Natural killer cell treated with Interleukin-12 subunit alpha and Interleukin-12 subunit beta and Interleukin-15 and Interleukin-18, amount 100 ng/mL, for 72 hours (primary cell): ENCODE data around the gene FAF1. TPM values are rescaled to one million over a fixed set of nuclear protein-coding genes. Genes with fewer than 3 reads are reported as not detected.
"Not testable (repeated sequence)": the region's sequence is repeated elsewhere in the genome, so short reads cannot be mapped to it uniquely, and the experiment has no call there.

ENCODE experiments used
- ATAC-seq, 2 donors: fragments of 150-1000 bp; cut with Tn5 transposase in 1 of 2; sonication (Bioruptor Pico), chemical (Tn5 transposase) in 1 of 2; 2 replicates each; pipeline ENCODE4 v1.10.0; 2021
- DNase-seq: peaks from one replicate; pipeline ENCODE4 v3.0.0; 2022; ENCODE audit warnings: low spot score
- H3K27ac Mint-ChIP-seq, 2 donors: 1 replicate in 1 of 2; 2 replicates in 1 of 2; pipeline ENCODE4 v1.8.0; 2022; ENCODE audit warnings: mixed read lengths in 2 of 2, mild to moderate bottlenecking in 1 of 2, moderate library complexity in 1 of 2
- H3K27me3 Mint-ChIP-seq, 2 donors: 1 replicate in 1 of 2; 2 replicates in 1 of 2; pipeline ENCODE4 v1.8.0; 2022; ENCODE audit warnings: mixed read lengths in 2 of 2
- H3K36me3 Mint-ChIP-seq: one replicate; pipeline ENCODE4 v1.8.0; 2022; ENCODE audit warnings: mixed read lengths
- H3K4me1 Mint-ChIP-seq, 2 donors: 1 replicate in 1 of 2; 2 replicates in 1 of 2; pipeline ENCODE4 v1.8.0; 2022; ENCODE audit warnings: low read depth in 2 of 2, mixed read lengths in 2 of 2, mild to moderate bottlenecking in 1 of 2
- H3K4me3 Mint-ChIP-seq: one replicate; pipeline ENCODE4 v1.8.0; 2022; ENCODE audit warnings: mixed read lengths
- H3K9me3 Mint-ChIP-seq: 2 replicates; pipeline ENCODE4 v1.8.0; 2022; ENCODE audit warnings: mixed read lengths
- total RNA-seq, 2 donors: library from RNA; stranded (reverse); gene quantifications; one replicate each; pipeline ENCODE4 v1.2.3, GENCODE V29; 2022

Gene FAF1
- total RNA-seq, 2 donors from 2014 or later: 77.9 to 84.9 TPM

GRCh38 chr1:50929376-50929958 lies 30.6 kb downstream of the FAF1 start:
- no peaks in the 10 kb centered on the region for H3K36me3 Mint-ChIP-seq
- H3K4me3 Mint-ChIP-seq: no peak overlapping the region
- peaks cover 14 to 22% of the 10 kb centered on the region in 2 donors for H3K4me1 Mint-ChIP-seq
- H3K27me3 Mint-ChIP-seq: no peaks in the 10 kb centered on the region
- H3K27ac Mint-ChIP-seq: no peak overlapping the region
- no peak for DNase-seq
- H3K9me3 Mint-ChIP-seq: no peaks in the 10 kb centered on the region
- no peak for ATAC-seq

- no peak overlapping the region for H3K4me3 Mint-ChIP-seq
- DNase-seq (no peak), ATAC-seq (no peak)
- peaks cover 9% of the 10 kb centered on the region for H3K9me3 Mint-ChIP-seq
- peaks cover 14% of the 10 kb centered on the region for H3K36me3 Mint-ChIP-seq
- no peak overlapping the region for H3K27ac Mint-ChIP-seq
- H3K4me1 Mint-ChIP-seq: peaks cover 22 to 27% of the 10 kb centered on the region in 2 donors
- H3K27me3 Mint-ChIP-seq: no peaks in the 10 kb centered on the region
Observed at GRCh38 chr1:50923564-50923963, 36.5 kb downstream of the FAF1 start.

DNA sequence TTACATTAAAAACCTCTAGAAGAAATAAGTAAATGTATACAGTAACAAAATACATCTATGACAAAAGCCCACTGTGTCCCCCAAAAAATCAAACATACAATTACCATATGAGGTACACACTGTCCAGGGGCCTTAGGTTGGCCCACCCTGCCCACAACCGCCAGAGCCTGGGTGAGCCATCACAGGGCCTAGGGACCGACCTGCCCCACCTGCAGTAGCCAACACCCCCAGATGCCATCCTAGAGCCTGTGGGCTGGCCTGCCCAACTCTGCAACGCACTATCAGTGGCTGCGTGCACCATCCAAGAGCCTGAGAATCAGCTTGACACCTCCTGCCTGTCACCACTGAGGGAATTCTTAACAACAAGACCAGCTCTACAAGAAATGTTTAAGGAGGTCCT lies 39.0 kb downstream of the FAF1 start:
- no peak overlapping the region for H3K4me3 Mint-ChIP-seq
- H3K4me1 Mint-ChIP-seq: peaks cover 31 to 34% of the 10 kb centered on the region in 2 donors
- no peak overlapping the region for H3K27ac Mint-ChIP-seq
- peaks cover 14% of the 10 kb centered on the region for H3K36me3 Mint-ChIP-seq
- DNase-seq: no peak
- H3K27me3 Mint-ChIP-seq: no peaks in the 10 kb centered on the region
- peaks cover 9% of the 10 kb centered on the region for H3K9me3 Mint-ChIP-seq
- ATAC-seq: no peak

DNA sequence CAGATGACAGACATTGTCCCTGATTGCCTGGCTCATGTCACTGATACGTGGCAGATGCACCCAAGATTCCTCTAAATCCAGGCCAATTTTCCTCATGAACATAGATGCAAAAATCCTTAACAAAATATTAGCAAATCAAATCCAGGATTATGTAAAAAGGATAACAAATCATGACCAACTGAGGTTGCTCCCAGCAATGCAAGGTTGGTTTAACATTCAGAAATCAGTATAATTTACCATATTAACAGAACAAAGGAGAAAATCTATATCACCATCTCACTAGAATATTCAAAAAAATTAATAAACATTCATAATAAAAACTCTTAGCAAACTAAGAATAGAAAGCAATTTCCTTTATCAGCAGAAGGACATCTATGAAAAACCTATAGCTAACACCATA lies 39.7 kb downstream of the FAF1 start:
- H3K9me3 Mint-ChIP-seq: peaks cover 9% of the 10 kb centered on the region
- DNase-seq (no peak), ATAC-seq (no peak)
- H3K36me3 Mint-ChIP-seq: peaks cover 14% of the 10 kb centered on the region
- H3K4me1 Mint-ChIP-seq: peaks cover 31 to 32% of the 10 kb centered on the region in 2 donors
- H3K4me3 Mint-ChIP-seq: no peak overlapping the region
- no peaks in the 10 kb centered on the region for H3K27me3 Mint-ChIP-seq
- no peak overlapping the region for H3K27ac Mint-ChIP-seq

GRCh38 chr1:50917138-50918137 lies 42.6 kb downstream of the FAF1 start:
- no peaks in the 10 kb centered on the region for H3K36me3 Mint-ChIP-seq
- H3K27me3 Mint-ChIP-seq: no peaks in the 10 kb centered on the region
- no peak overlapping the region for H3K27ac Mint-ChIP-seq
- ATAC-seq: no peak
- no peak overlapping the region for H3K4me3 Mint-ChIP-seq
- no peaks in the 10 kb centered on the region for H3K9me3 Mint-ChIP-seq
- DNase-seq: no peak
- peaks cover 22 to 28% of the 10 kb centered on the region in 2 donors for H3K4me1 Mint-ChIP-seq

- ATAC-seq: no peak
- Mint-ChIP-seq H3K36me3 (no peaks in the 10 kb centered on the region), H3K4me3 (no peak overlapping the region), H3K9me3 (no peaks in the 10 kb centered on the region), H3K27me3 (no peaks in the 10 kb centered on the region), H3K27ac (no peak overlapping the region), H3K4me1 (peaks cover 16 to 23% of the 10 kb centered on the region in 2 donors)
- DNase-seq: no peak
Observed at GRCh38 chr1:50915621-50916020, 44.4 kb downstream of the FAF1 start.

GRCh38 chr1:50913954-50914353 lies 46.1 kb downstream of the FAF1 start:
- H3K4me1 Mint-ChIP-seq: peaks cover 20 to 23% of the 10 kb centered on the region in 2 donors
- no peaks in the 10 kb centered on the region for H3K9me3 Mint-ChIP-seq
- DNase-seq (no peak), ATAC-seq (no peak)
- H3K27ac Mint-ChIP-seq: no peak overlapping the region
- no peaks in the 10 kb centered on the region for H3K36me3 Mint-ChIP-seq
- no peak overlapping the region for H3K4me3 Mint-ChIP-seq
- no peaks in the 10 kb centered on the region for H3K27me3 Mint-ChIP-seq

- peaks cover 18 to 33% of the 10 kb centered on the region in 2 donors for H3K4me1 Mint-ChIP-seq
- not testable (repeated sequence) for H3K9me3 Mint-ChIP-seq, ATAC-seq, H3K27me3 Mint-ChIP-seq, H3K4me3 Mint-ChIP-seq, DNase-seq, H3K27ac Mint-ChIP-seq
- peaks cover 13% of the 10 kb centered on the region for H3K36me3 Mint-ChIP-seq
Observed at GRCh38 chr1:50910356-50910755, 49.7 kb downstream of the FAF1 start.

DNA sequence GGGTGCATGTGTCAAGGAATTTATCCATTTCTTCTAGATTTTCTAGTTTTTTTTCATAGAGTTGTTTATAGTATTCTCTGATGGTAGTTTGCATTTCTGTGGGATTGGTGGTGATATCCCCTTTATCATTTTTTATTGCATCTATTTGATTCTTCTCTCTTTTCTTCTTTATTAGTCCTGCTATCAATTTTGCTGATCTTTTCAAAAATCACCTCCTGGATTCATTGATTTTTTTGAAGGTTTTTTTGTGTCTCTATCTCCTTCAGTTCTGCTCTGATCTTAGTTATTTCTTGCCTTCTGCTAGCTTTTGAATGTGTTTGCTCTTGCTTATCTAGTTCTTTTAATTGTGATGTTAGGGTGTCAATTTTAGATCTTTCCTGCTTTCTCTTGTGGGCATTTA lies 52.5 kb downstream of the FAF1 start:
- peaks cover 22 to 29% of the 10 kb centered on the region in 2 donors for H3K4me1 Mint-ChIP-seq
- H3K4me3 Mint-ChIP-seq, DNase-seq, ATAC-seq, H3K27me3 Mint-ChIP-seq, H3K27ac Mint-ChIP-seq, H3K9me3 Mint-ChIP-seq: not testable (repeated sequence)
- peaks cover 13% of the 10 kb centered on the region for H3K36me3 Mint-ChIP-seq

GRCh38 chr1:50906050-50906449 lies 54.0 kb downstream of the FAF1 start:
- not testable (repeated sequence) for H3K4me3 Mint-ChIP-seq, H3K9me3 Mint-ChIP-seq, ATAC-seq, DNase-seq, H3K27ac Mint-ChIP-seq, H3K27me3 Mint-ChIP-seq
- H3K4me1 Mint-ChIP-seq: peaks cover 22 to 29% of the 10 kb centered on the region in 2 donors
- peaks cover 13% of the 10 kb centered on the region for H3K36me3 Mint-ChIP-seq

DNA sequence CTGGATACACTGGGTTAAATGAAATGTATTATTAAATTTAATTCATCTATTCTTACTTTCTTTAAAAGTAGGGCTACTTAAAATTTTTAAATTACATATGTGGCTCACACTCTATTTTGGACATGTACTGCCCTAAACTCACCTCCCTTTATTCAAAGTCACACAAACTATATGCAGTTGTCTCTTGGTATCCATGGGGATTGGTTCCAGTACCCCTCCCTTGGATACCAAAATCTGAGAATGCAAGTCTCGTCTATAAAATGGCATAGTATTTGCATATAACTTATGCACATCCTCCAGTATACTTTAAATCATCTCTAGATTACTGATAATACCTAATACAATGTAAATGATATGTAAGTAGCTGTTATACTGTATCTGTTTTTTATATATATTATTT lies 57.6 kb downstream of the FAF1 start:
- Mint-ChIP-seq H3K36me3 (peaks cover 5% of the 10 kb centered on the region), H3K4me1 (peaks cover 17 to 24% of the 10 kb centered on the region in 2 donors), H3K9me3 (peaks cover 5% of the 10 kb centered on the region), H3K4me3 (no peak overlapping the region), H3K27ac (no peak overlapping the region), H3K27me3 (no peaks in the 10 kb centered on the region)
- DNase-seq (no peak), ATAC-seq (no peak)

DNA sequence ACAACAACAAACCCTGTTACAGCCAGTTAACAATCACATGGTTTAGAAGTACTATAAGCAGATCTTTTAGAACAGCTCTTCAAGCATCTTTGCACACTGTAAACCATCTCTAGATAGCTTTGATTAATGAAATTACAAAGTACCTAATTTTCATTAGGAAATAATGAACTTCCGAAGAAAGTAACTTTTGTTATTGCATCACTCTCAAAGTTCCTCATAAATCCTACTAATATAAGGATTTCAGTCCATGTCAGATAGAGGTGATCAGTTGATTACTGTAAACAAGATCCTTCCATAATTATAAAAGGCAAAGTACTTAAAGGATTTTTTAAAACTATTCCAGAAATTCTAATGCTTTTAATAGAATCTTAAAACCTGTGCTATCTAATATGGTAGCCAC lies 58.2 kb downstream of the FAF1 start:
- Mint-ChIP-seq H3K27ac (no peak overlapping the region), H3K4me1 (peaks cover 17 to 21% of the 10 kb centered on the region in 2 donors), H3K9me3 (peaks cover 5% of the 10 kb centered on the region), H3K27me3 (no peaks in the 10 kb centered on the region), H3K36me3 (peaks cover 5% of the 10 kb centered on the region), H3K4me3 (no peak overlapping the region)
- no peak for DNase-seq
- no peak for ATAC-seq

- ATAC-seq: no peak
- H3K9me3 Mint-ChIP-seq: no peaks in the 10 kb centered on the region
Observed at GRCh38 chr1:50898773-50899172, 61.3 kb downstream of the FAF1 start.

GRCh38 chr1:50894340-50894739 lies 65.7 kb downstream of the FAF1 start:
- Mint-ChIP-seq H3K9me3 (no peaks in the 10 kb centered on the region), H3K27me3 (no peaks in the 10 kb centered on the region), H3K4me1 (peaks cover 28 to 34% of the 10 kb centered on the region in 2 donors), H3K27ac (no peak overlapping the region), H3K36me3 (peaks cover 16% of the 10 kb centered on the region), H3K4me3 (no peak overlapping the region)
- no peak for DNase-seq
- no peak for ATAC-seq

More at GRCh38 chr1:50898773-50899172, 61.3 kb downstream of the FAF1 start:
- Mint-ChIP-seq H3K4me1 (peaks cover 20 to 27% of the 10 kb centered on the region in 2 donors), H3K27ac (no peak overlapping the region), H3K4me3 (no peak overlapping the region), H3K36me3 (no peaks in the 10 kb centered on the region), H3K27me3 (no peaks in the 10 kb centered on the region)
- DNase-seq: no peak
